HG03378 (cell line): ENCODE results near the gene PNPLA5.
"Not testable (repeated sequence)": the region's sequence is repeated elsewhere in the genome, so short reads cannot be mapped to it uniquely, and the experiment has no call there.

Experiments
- ATAC-seq: cut with Tn5 transposase; IDR thresholded peaks from one replicate; pipeline ENCODE4 v1.9.1; 2021; ENCODE audit warnings: mild to moderate bottlenecking, moderate library complexity; ENCODE audit not compliant: unreplicated experiment

Gene PNPLA5

GRCh38 chr22:43882122-43882767, 9.6 kb downstream of the PNPLA5 start:
- no peak for ATAC-seq

- no peak for ATAC-seq
Measured at GRCh38 chr22:43881091-43882061, 10.4 kb downstream of the PNPLA5 start.

GRCh38 chr22:43880541-43880991, 11.2 kb downstream of the PNPLA5 start:
- ATAC-seq, result no peak

- no peak for ATAC-seq
Measured at GRCh38 chr22:43879901-43880540, 11.8 kb downstream of the PNPLA5 start.

GRCh38 chr22:43878831-43879550, 12.8 kb downstream of the PNPLA5 start:
- no peak for ATAC-seq

- no peak for ATAC-seq
Measured at GRCh38 chr22:43878079-43878795, 13.6 kb downstream of the PNPLA5 start.

GRCh38 chr22:43876866-43877509, 14.8 kb downstream of the PNPLA5 start:
- no peak for ATAC-seq

- no peak for ATAC-seq
Measured at GRCh38 chr22:43869799-43870198, 22.0 kb downstream of the PNPLA5 start.

- ATAC-seq, result not testable (repeated sequence)
Measured at GRCh38 chr22:43869001-43869400, 22.8 kb downstream of the PNPLA5 start.

- no peak for ATAC-seq
Measured at GRCh38 chr22:43867839-43868635, 23.8 kb downstream of the PNPLA5 start.

- ATAC-seq, result no peak
Measured at GRCh38 chr22:43862882-43863202, 29.0 kb downstream of the PNPLA5 start.

- no peak for ATAC-seq
Measured at GRCh38 chr22:43862074-43862881, 29.5 kb downstream of the PNPLA5 start, which contains the start of gene SULT4A1. SULT4A1 (minus strand) TSS chr22:43862513; CDS start chr22:43862382, 131 bp downstream.

- ATAC-seq, result no peak
Measured at GRCh38 chr22:43861529-43861928, 30.3 kb downstream of the PNPLA5 start.

- no peak for ATAC-seq
Measured at GRCh38 chr22:43860831-43861230, 31.0 kb downstream of the PNPLA5 start.

GRCh38 chr22:43860126-43860525, 31.7 kb downstream of the PNPLA5 start:
- no peak for ATAC-seq

- ATAC-seq, result no peak
Measured at GRCh38 chr22:43859621-43860020, 32.2 kb downstream of the PNPLA5 start.

GRCh38 chr22:43859176-43859575, 32.6 kb downstream of the PNPLA5 start:
- no peak for ATAC-seq
